SK-N-SH treated with all-trans-retinoic acid at 6 μM for 48 hours (cell line): ENCODE measurements around the gene NPAS2.
A peak's percentile ranks its signal among the peaks of the same experiment; 100 is the strongest.

Source experiments
- ATAC-seq: fragments of 200-7000 bp; cut with Tn5 transposase; 3 replicates; pipeline ENCODE4 v1.9.1; 2020; ENCODE audit warnings: mild to moderate bottlenecking, moderate library complexity
- BACH2 ChIP-seq: fragments of 250-450 bp; sonication (Bioruptor Pico); IDR thresholded peaks from 2 replicates; pipeline ENCODE4 v1.9.0; 2021; ENCODE audit warnings: mild to moderate bottlenecking, borderline replicate concordance
- CSDC2 ChIP-seq: fragments of 250-450 bp; sonication (Bioruptor Pico); IDR thresholded peaks from 2 replicates; pipeline ENCODE4 v1.5.0; 2020; ENCODE audit warnings: mild to moderate bottlenecking, moderate library complexity
- CSRNP3 ChIP-seq: fragments of 250-450 bp; sonication (Bioruptor Pico); IDR thresholded peaks from 2 replicates; pipeline ENCODE4 v1.5.1; 2021; ENCODE audit warnings: mild to moderate bottlenecking, moderate library complexity
- ESRRG ChIP-seq: fragments of 250-450 bp; sonication (Bioruptor Pico); IDR thresholded peaks from 2 replicates; pipeline ENCODE4 v1.6.1; 2021; ENCODE audit warnings: mild to moderate bottlenecking
- GLIS3 ChIP-seq: fragments of 250-450 bp; sonication (Bioruptor Pico); IDR thresholded peaks from 2 replicates; pipeline ENCODE4 v1.5.0; 2020; ENCODE audit warnings: mild to moderate bottlenecking, moderate library complexity
- ISL1 ChIP-seq: fragments of 250-450 bp; sonication (Bioruptor Pico); IDR thresholded peaks from 2 replicates; pipeline ENCODE4 v2.1.2; 2022; ENCODE audit warnings: mild to moderate bottlenecking, moderate library complexity
- OSR1 ChIP-seq: fragments of 250-450 bp; sonication (Bioruptor Pico); IDR thresholded peaks from 2 replicates; pipeline ENCODE4 v1.8.0; 2022; ENCODE audit warnings: moderate library complexity, mild to moderate bottlenecking, inconsistent platforms
- PATZ1 ChIP-seq: fragments of 250-450 bp; sonication (Bioruptor Pico); IDR thresholded peaks from 2 replicates; pipeline ENCODE4 v1.8.0; 2020; ENCODE audit warnings: mild to moderate bottlenecking, moderate library complexity, borderline replicate concordance
- POU6F1 ChIP-seq: fragments of 250-450 bp; sonication (Bioruptor Pico); IDR thresholded peaks from 2 replicates; pipeline ENCODE4 v1.8.0; 2021; ENCODE audit warnings: low read depth, mild to moderate bottlenecking, moderate library complexity, borderline replicate concordance
- PPARA ChIP-seq: fragments of 250-450 bp; sonication (Bioruptor Pico); IDR thresholded peaks from 2 replicates; pipeline ENCODE4 v1.5.0; 2020; ENCODE audit warnings: mild to moderate bottlenecking, borderline replicate concordance
- RARB ChIP-seq: fragments of 250-450 bp; sonication (Bioruptor Pico); IDR thresholded peaks from 2 replicates; pipeline ENCODE4 v1.8.0; 2021; ENCODE audit warnings: mild to moderate bottlenecking, moderate library complexity
- SNAI2 ChIP-seq: fragments of 250-450 bp; sonication (Bioruptor Pico); IDR thresholded peaks from 2 replicates; pipeline ENCODE4 v1.5.0; 2020; ENCODE audit warnings: mild to moderate bottlenecking, moderate library complexity
- TCF4 ChIP-seq: fragments of 250-450 bp; sonication (Bioruptor Pico); IDR thresholded peaks from 2 replicates; pipeline ENCODE4 v1.8.0; 2021; ENCODE audit warnings: mild to moderate bottlenecking, moderate library complexity, borderline replicate concordance
- TOX ChIP-seq: fragments of 250-450 bp; sonication (Bioruptor Pico); IDR thresholded peaks from 2 replicates; pipeline ENCODE4 v1.8.0; 2021; ENCODE audit warnings: mild to moderate bottlenecking, moderate library complexity, borderline replicate concordance
- ZC3H10 ChIP-seq: fragments of 250-450 bp; sonication (Bioruptor Pico); IDR thresholded peaks from 2 replicates; pipeline ENCODE4 v1.5.1; 2021; ENCODE audit warnings: mild to moderate bottlenecking, moderate library complexity
- ZFP3 ChIP-seq: fragments of 250-450 bp; sonication (Bioruptor Pico); IDR thresholded peaks from 2 replicates; pipeline ENCODE4 v1.5.0; 2020; ENCODE audit warnings: mild to moderate bottlenecking, moderate library complexity
- ZFP30 ChIP-seq: fragments of 450-650 bp; formaldehyde crosslinking; IDR thresholded peaks from 2 replicates; pipeline ENCODE4 v1.5.0; 2022; ENCODE audit warnings: mild to moderate bottlenecking, moderate library complexity
- ZNF565 ChIP-seq: fragments of 450-650 bp; formaldehyde crosslinking; conservative IDR thresholded peaks from 2 replicates; pipeline ENCODE4 v1.5.0; 2020; ENCODE audit warnings: low read depth, mild to moderate bottlenecking, moderate library complexity
- ZNF70 ChIP-seq: fragments of 450-650 bp; formaldehyde crosslinking; IDR thresholded peaks from 2 replicates; pipeline ENCODE4 v1.5.0; 2020; ENCODE audit warnings: mild to moderate bottlenecking, moderate library complexity
- ZNF8 ChIP-seq: fragments of 450-650 bp; formaldehyde crosslinking; IDR thresholded peaks from 2 replicates; pipeline ENCODE4 v1.5.0; 2020; ENCODE audit warnings: mild to moderate bottlenecking, moderate library complexity
- TF ChIP-seq, protein P1 (sequence below): fragments of 250-450 bp; sonication (Bioruptor Pico); IDR thresholded peaks from 2 replicates; pipeline ENCODE4 v1.5.0; 2020; ENCODE audit warnings: mild to moderate bottlenecking, moderate library complexity
- TF ChIP-seq, protein P2 (sequence below): fragments of 250-450 bp; sonication (Bioruptor Pico); IDR thresholded peaks from 2 replicates; pipeline ENCODE4 v1.5.1; 2020; ENCODE audit warnings: low read depth, mild to moderate bottlenecking, moderate library complexity

Gene NPAS2

GRCh38 chr2:100784681-100785080, 35.3 kb upstream of the NPAS2 start:
- ATAC-seq, result no peak
- TF ChIP-seq ISL1 (CRISPR knock-in tag) (no peak), ZNF565 (CRISPR knock-in tag) (no peak), PPARA (no peak), ZNF8 (CRISPR knock-in tag) (no peak), OSR1 (CRISPR knock-in tag) (no peak), CSRNP3 (CRISPR knock-in tag) (no peak), CSDC2 (CRISPR knock-in tag) (no peak), ZFP3 (CRISPR knock-in tag) (no peak), TCF4 (no peak), ZC3H10 (CRISPR knock-in tag) (no peak), TOX (CRISPR knock-in tag) (no peak), POU6F1 (CRISPR knock-in tag) (no peak), ZNF70 (no peak), ESRRG (CRISPR knock-in tag) (no peak), BACH2 (CRISPR knock-in tag) (no peak), GLIS3 (CRISPR knock-in tag) (no peak), RARB (CRISPR knock-in tag) (no peak)
- TF ChIP-seq, protein P1, sequence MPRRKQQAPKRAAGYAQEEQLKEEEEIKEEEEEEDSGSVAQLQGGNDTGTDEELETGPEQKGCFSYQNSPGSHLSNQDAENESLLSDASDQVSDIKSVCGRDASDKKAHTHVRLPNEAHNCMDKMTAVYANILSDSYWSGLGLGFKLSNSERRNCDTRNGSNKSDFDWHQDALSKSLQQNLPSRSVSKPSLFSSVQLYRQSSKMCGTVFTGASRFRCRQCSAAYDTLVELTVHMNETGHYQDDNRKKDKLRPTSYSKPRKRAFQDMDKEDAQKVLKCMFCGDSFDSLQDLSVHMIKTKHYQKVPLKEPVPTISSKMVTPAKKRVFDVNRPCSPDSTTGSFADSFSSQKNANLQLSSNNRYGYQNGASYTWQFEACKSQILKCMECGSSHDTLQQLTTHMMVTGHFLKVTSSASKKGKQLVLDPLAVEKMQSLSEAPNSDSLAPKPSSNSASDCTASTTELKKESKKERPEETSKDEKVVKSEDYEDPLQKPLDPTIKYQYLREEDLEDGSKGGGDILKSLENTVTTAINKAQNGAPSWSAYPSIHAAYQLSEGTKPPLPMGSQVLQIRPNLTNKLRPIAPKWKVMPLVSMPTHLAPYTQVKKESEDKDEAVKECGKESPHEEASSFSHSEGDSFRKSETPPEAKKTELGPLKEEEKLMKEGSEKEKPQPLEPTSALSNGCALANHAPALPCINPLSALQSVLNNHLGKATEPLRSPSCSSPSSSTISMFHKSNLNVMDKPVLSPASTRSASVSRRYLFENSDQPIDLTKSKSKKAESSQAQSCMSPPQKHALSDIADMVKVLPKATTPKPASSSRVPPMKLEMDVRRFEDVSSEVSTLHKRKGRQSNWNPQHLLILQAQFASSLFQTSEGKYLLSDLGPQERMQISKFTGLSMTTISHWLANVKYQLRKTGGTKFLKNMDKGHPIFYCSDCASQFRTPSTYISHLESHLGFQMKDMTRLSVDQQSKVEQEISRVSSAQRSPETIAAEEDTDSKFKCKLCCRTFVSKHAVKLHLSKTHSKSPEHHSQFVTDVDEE (CRISPR knock-in tag), result no peak
- TF ChIP-seq, protein P2, sequence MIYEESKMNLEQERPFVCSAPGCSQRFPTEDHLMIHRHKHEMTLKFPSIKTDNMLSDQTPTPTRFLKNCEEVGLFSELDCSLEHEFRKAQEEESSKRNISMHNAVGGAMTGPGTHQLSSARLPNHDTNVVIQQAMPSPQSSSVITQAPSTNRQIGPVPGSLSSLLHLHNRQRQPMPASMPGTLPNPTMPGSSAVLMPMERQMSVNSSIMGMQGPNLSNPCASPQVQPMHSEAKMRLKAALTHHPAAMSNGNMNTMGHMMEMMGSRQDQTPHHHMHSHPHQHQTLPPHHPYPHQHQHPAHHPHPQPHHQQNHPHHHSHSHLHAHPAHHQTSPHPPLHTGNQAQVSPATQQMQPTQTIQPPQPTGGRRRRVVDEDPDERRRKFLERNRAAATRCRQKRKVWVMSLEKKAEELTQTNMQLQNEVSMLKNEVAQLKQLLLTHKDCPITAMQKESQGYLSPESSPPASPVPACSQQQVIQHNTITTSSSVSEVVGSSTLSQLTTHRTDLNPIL (CRISPR knock-in tag), result no peak

- TF ChIP-seq ZFP30 (CRISPR knock-in tag), result no peak
- TF ChIP-seq TOX (CRISPR knock-in tag), result no peak
- TF ChIP-seq ZFP3 (CRISPR knock-in tag), result no peak
- TF ChIP-seq OSR1 (CRISPR knock-in tag), result no peak
- no peak for TF ChIP-seq TCF4
- no peak for TF ChIP-seq BACH2 (CRISPR knock-in tag)
Observed at GRCh38 chr2:100785626-100786296, 34.2 kb upstream of the NPAS2 start.

GRCh38 chr2:100786297-100786658, 33.7 kb upstream of the NPAS2 start:
- ATAC-seq, result peak; percentile 93
- TF ChIP-seq PATZ1 (CRISPR knock-in tag) (no peak), ZNF565 (CRISPR knock-in tag) (no peak), TCF4 (no peak), TOX (CRISPR knock-in tag) (no peak), SNAI2 (CRISPR knock-in tag) (no peak), CSRNP3 (CRISPR knock-in tag) (no peak), BACH2 (CRISPR knock-in tag) (no peak), ISL1 (CRISPR knock-in tag) (no peak), ZC3H10 (CRISPR knock-in tag) (no peak), ZFP30 (CRISPR knock-in tag) (no peak), ZNF70 (peak; percentile 89), ESRRG (CRISPR knock-in tag) (no peak), CSDC2 (CRISPR knock-in tag) (0 out of 2 replicates have a peak, but pooled peaks have one; percentile 26), GLIS3 (CRISPR knock-in tag) (no peak)
- TF ChIP-seq, protein P2 (CRISPR knock-in tag), result no peak

More at GRCh38 chr2:100785626-100786296, 34.2 kb upstream of the NPAS2 start:
- peak; percentile 51 for ATAC-seq
